ENCODE data around the gene GDF10.

The GDF10 gene

GRCh38 chr10:47300429-47300931 lies 483 bp downstream of the GDF10 start:
- Histone ChIP-seq H3K27me3 (ENCODE audit: insufficient read depth, low read length, poor library complexity) (no peaks in the 10 kb centered on the region), H4K20me1 (ENCODE audit: insufficient read depth, low read length) (no peaks in the 10 kb centered on the region), H3K4me2 (ENCODE audit: insufficient read depth, low read length) (no peak overlapping the region), H3K36me3 (ENCODE audit: insufficient read depth, low read length) (no peaks in the 10 kb centered on the region), H3K27ac (ENCODE audit: low read length) (no peak overlapping the region), H3K4me3 (ENCODE audit: low read depth in 1 of 2, low read length in 2 of 2) (no peak overlapping the region), H2AFZ (ENCODE audit: low read depth, low read length) (no peak overlapping the region), H3K9me3 (ENCODE audit: insufficient read depth, low read length, severe bottlenecking) (no peaks in the 10 kb centered on the region), H3K4me1 (ENCODE audit: insufficient read depth, low read length) (no peaks in the 10 kb centered on the region), H3K9ac (ENCODE audit: low read depth, low read length) (no peak overlapping the region), H3K79me2 (ENCODE audit: insufficient read depth, low read length) (no peaks in the 10 kb centered on the region)
- no peak for ATAC-seq (ENCODE audit: insufficient read depth, low read depth)
- TF ChIP-seq CTCF (IDR thresholded peaks at IDR 0.05; ENCODE audit: borderline replicate concordance, extremely low read depth, low read length, poor library complexity, severe bottlenecking): no peak
- no peak for TF ChIP-seq EZH2 (IDR thresholded peaks at IDR 0.05; ENCODE audit: borderline replicate concordance, low read depth, low read length, severe bottlenecking)
- DNase-seq: no peak

- Histone ChIP-seq H3K4me3 (ENCODE audit: low read depth in 1 of 2, low read length in 2 of 2) (no peak overlapping the region), H3K27ac (ENCODE audit: low read length) (no peak overlapping the region), H3K36me3 (ENCODE audit: insufficient read depth, low read length) (no peaks in the 10 kb centered on the region), H3K9me3 (ENCODE audit: insufficient read depth, low read length, severe bottlenecking) (no peaks in the 10 kb centered on the region), H3K4me1 (ENCODE audit: insufficient read depth, low read length) (peaks cover 11% of the 10 kb centered on the region), H3K27me3 (ENCODE audit: insufficient read depth, low read length, poor library complexity) (no peaks in the 10 kb centered on the region), H3K4me2 (ENCODE audit: insufficient read depth, low read length) (no peak overlapping the region), H2AFZ (ENCODE audit: low read depth, low read length) (no peak overlapping the region), H3K9ac (ENCODE audit: low read depth, low read length) (no peak overlapping the region), H3K79me2 (ENCODE audit: insufficient read depth, low read length) (no peaks in the 10 kb centered on the region), H4K20me1 (ENCODE audit: insufficient read depth, low read length) (no peaks in the 10 kb centered on the region)
- ATAC-seq (ENCODE audit: insufficient read depth, low read depth): no peak
- DNase-seq: no peak
- TF ChIP-seq EZH2 (IDR thresholded peaks at IDR 0.05; ENCODE audit: borderline replicate concordance, low read depth, low read length, severe bottlenecking) (no peak), CTCF (IDR thresholded peaks at IDR 0.05; ENCODE audit: borderline replicate concordance, extremely low read depth, low read length, poor library complexity, severe bottlenecking) (no peak)
Observed at GRCh38 chr10:47301833-47302232, 1.8 kb downstream of the GDF10 start.

- no peak overlapping the region for H3K4me2 ChIP-seq (ENCODE audit: insufficient read depth, low read length)
- no peaks in the 10 kb centered on the region for H4K20me1 ChIP-seq (ENCODE audit: insufficient read depth, low read length)
- DNase-seq: no peak
- no peaks in the 10 kb centered on the region for H3K27me3 ChIP-seq (ENCODE audit: insufficient read depth, low read length, poor library complexity)
- no peak overlapping the region for H3K4me3 ChIP-seq (ENCODE audit: low read depth in 1 of 2, low read length in 2 of 2)
- no peaks in the 10 kb centered on the region for H3K36me3 ChIP-seq (ENCODE audit: insufficient read depth, low read length)
- H3K4me1 ChIP-seq (ENCODE audit: insufficient read depth, low read length): peaks cover 22% of the 10 kb centered on the region
- H3K27ac ChIP-seq (ENCODE audit: low read length): no peak overlapping the region
- H3K79me2 ChIP-seq (ENCODE audit: insufficient read depth, low read length): no peaks in the 10 kb centered on the region
- no peak for ATAC-seq (ENCODE audit: insufficient read depth, low read depth)
- TF ChIP-seq EZH2 (IDR thresholded peaks at IDR 0.05; ENCODE audit: borderline replicate concordance, low read depth, low read length, severe bottlenecking) (no peak), CTCF (IDR thresholded peaks at IDR 0.05; ENCODE audit: borderline replicate concordance, extremely low read depth, low read length, poor library complexity, severe bottlenecking) (no peak)
- no peak overlapping the region for H2AFZ ChIP-seq (ENCODE audit: low read depth, low read length)
- H3K9ac ChIP-seq (ENCODE audit: low read depth, low read length): no peak overlapping the region
- H3K9me3 ChIP-seq (ENCODE audit: insufficient read depth, low read length, severe bottlenecking): no peaks in the 10 kb centered on the region
Observed at GRCh38 chr10:47303105-47303504, 3.1 kb downstream of the GDF10 start.

DNA sequence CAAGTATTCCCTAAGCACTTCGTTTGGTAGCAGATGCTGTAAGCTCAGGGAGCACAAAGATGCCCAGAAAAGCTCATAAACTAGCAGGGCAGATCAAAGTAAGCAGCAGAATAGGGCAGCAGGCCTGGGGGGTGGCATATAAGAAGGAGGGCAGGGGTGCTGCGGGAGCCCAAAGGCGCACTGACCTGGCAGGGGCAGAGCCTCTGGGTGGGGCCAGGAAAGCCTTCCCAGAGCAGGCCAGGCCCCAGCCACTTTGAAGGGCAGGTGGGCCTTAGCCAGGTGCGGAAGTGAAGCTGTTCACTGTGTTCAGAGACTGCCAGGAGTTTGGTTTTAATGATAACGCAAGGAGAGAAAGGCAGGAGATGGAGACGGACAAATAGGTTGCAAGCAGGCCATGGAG lies 3.9 kb downstream of the GDF10 start:
- peaks cover 22% of the 10 kb centered on the region for H3K4me1 ChIP-seq (ENCODE audit: insufficient read depth, low read length)
- H3K4me3 ChIP-seq (ENCODE audit: low read depth in 1 of 2, low read length in 2 of 2): no peak overlapping the region
- DNase-seq (no peak), ATAC-seq (ENCODE audit: insufficient read depth, low read depth) (no peak)
- no peak overlapping the region for H3K4me2 ChIP-seq (ENCODE audit: insufficient read depth, low read length)
- H3K9me3 ChIP-seq (ENCODE audit: insufficient read depth, low read length, severe bottlenecking): no peaks in the 10 kb centered on the region
- H3K79me2 ChIP-seq (ENCODE audit: insufficient read depth, low read length): no peaks in the 10 kb centered on the region
- no peaks in the 10 kb centered on the region for H3K27me3 ChIP-seq (ENCODE audit: insufficient read depth, low read length, poor library complexity)
- no peak overlapping the region for H3K27ac ChIP-seq (ENCODE audit: low read length)
- H2AFZ ChIP-seq (ENCODE audit: low read depth, low read length): no peak overlapping the region
- no peaks in the 10 kb centered on the region for H3K36me3 ChIP-seq (ENCODE audit: insufficient read depth, low read length)
- no peaks in the 10 kb centered on the region for H4K20me1 ChIP-seq (ENCODE audit: insufficient read depth, low read length)
- no peak overlapping the region for H3K9ac ChIP-seq (ENCODE audit: low read depth, low read length)
- TF ChIP-seq CTCF (IDR thresholded peaks at IDR 0.05; ENCODE audit: borderline replicate concordance, extremely low read depth, low read length, poor library complexity, severe bottlenecking): no peak
- TF ChIP-seq EZH2 (IDR thresholded peaks at IDR 0.05; ENCODE audit: borderline replicate concordance, low read depth, low read length, severe bottlenecking): no peak

All from DND-41 (cell line).